Activated B cell treated with CpG ODN at 0.5 μM for 24 hours (primary cell): ENCODE data around the gene WDR5B. TPM values are rescaled to one million over a fixed set of nuclear protein-coding genes. Genes with fewer than 3 reads are reported as not detected.
"Not testable (repeated sequence)": the region's sequence is repeated elsewhere in the genome, so short reads cannot be mapped to it uniquely, and the experiment has no call there.

Experiments used
- ATAC-seq: fragments of 200-7000 bp; cut with Tn5 transposase; one replicate; pipeline ENCODE4 v1.10.0; 2021; ENCODE audit warnings: low read depth, mild to moderate bottlenecking, moderate library complexity
- CTCF ChIA-PET: fragments of 350-600 bp; sonication (Branson Sonifier 250); formaldehyde crosslinking; loops from one replicate; lab custom pipeline; 2021; ENCODE audit warnings: antibody characterized with exemption; lab: Charles Lee
- POLR2A ChIA-PET: fragments of 350-600 bp; sonication (Branson Sonifier 250); formaldehyde crosslinking; loops from one replicate; lab custom pipeline; 2021; ENCODE audit warnings: antibody characterized with exemption; lab: Charles Lee
- DNase-seq: peaks from one replicate; pipeline ENCODE4 v3.0.0; 2022
- H3K27ac Mint-ChIP-seq: one replicate; pipeline ENCODE4 v1.8.0; 2020; ENCODE audit warnings: mixed read lengths
- H3K27me3 Mint-ChIP-seq: one replicate; pipeline ENCODE4 v1.8.0; 2021; ENCODE audit warnings: mixed read lengths
- H3K36me3 Mint-ChIP-seq: one replicate; pipeline ENCODE4 v1.8.0; 2021; ENCODE audit warnings: low read depth, mixed read lengths
- H3K4me1 Mint-ChIP-seq: one replicate; pipeline ENCODE4 v1.8.0; 2021; ENCODE audit warnings: mixed read lengths
- H3K4me3 Mint-ChIP-seq: one replicate; pipeline ENCODE4 v1.8.0; 2020; ENCODE audit warnings: mild to moderate bottlenecking, mixed read lengths
- H3K9me3 Mint-ChIP-seq: one replicate; pipeline ENCODE4 v1.8.0; 2020; ENCODE audit warnings: mixed read lengths
- CTCF ChIP-seq: fragments of 200-600 bp; IDR thresholded peaks from one replicate; pipeline ENCODE4 v1.8.0; 2022; ENCODE audit warnings: antibody characterized with exemption, mild to moderate bottlenecking
- intact Hi-C: fragments of 100-400 bp; cut with micrococcal nuclease; formaldehyde crosslinking; loops from one replicate; pipeline ENCODE4 v1.15.1; 2024
- total RNA-seq: library from RNA; stranded (reverse); gene quantifications from 2 replicates; pipeline ENCODE4 v1.2.3, GENCODE V29; 2022

WDR5B gene
- total RNA-seq, 1 donor from 2014 or later: 8.0 TPM

DNA sequence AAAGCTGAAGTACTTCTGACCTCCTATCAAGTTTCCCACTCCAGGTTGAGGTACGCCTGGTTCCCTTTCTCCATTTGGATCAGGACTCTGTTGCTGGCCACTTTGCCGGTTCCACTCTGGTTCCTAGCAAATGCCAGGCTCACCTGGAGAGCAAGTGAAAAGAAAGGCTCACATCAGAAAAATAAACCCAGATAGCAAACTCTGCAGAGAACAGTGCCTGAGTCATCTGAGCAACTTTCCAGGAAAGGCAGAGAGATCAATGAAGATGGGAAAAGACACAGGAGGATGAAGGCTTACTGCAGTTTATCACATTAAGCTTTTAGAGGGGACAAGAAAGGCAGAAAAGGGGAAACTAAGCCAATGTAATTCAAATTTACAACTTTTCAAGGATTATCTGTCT lies 41.8 kb upstream of the WDR5B start:
- no peaks in the 10 kb centered on the region for H3K27me3 Mint-ChIP-seq
- H3K36me3 Mint-ChIP-seq: peaks cover 89% of the 10 kb centered on the region
- H3K9me3 Mint-ChIP-seq: no peaks in the 10 kb centered on the region
- ChIA-PET POLR2A (no interaction called here), CTCF (interaction anchor here (0.7 to 2.1 kb wide), 4 partner anchors 65 to 221 kb away, joined by 3 to 13 read pairs (median 6); no protein-coding TSS in a partner anchor)
- H3K4me1 Mint-ChIP-seq: peaks cover 10% of the 10 kb centered on the region
- no peak overlapping the region for H3K27ac Mint-ChIP-seq
- no peak overlapping the region for H3K4me3 Mint-ChIP-seq
- ATAC-seq: no peak
- TF ChIP-seq CTCF: no peak
- no peak for DNase-seq
- intact Hi-C loops: loop anchor here (5.0 kb wide), 2 partner anchors 220 to 570 kb away; partner anchors contain the start of gene SEMA5B

DNA sequence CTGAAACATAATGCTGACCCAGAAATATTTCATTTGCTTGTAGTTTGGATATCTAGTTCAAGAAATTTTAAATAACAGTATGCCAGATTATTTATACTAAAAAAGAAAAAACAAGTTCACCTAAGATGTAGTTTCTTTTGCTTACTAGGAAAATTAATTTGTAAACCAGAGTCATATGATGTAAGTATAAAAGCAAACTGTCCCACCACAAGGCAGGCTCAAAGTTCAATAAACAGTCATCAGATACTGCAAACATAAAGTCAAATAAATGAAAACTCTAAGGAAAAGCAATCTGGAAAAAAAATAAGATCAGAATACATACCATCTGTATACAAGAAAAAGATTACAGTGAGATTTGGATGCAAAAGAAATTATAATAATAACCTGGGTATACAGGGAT lies 40.2 kb upstream of the WDR5B start:
- Mint-ChIP-seq H3K27me3 (no peaks in the 10 kb centered on the region), H3K4me1 (peaks cover 10% of the 10 kb centered on the region), H3K36me3 (peaks cover 84% of the 10 kb centered on the region), H3K4me3 (no peak overlapping the region), H3K9me3 (no peaks in the 10 kb centered on the region), H3K27ac (no peak overlapping the region)
- DNase-seq: no peak
- no peak for ATAC-seq
- no peak for TF ChIP-seq CTCF
- intact Hi-C loops: loop anchor here (5.0 kb wide), 2 partner anchors 221 to 571 kb away; partner anchors contain the start of gene SEMA5B
- ChIA-PET CTCF (interaction anchor here (1.0 kb wide), 1 partner anchor 62 kb away, joined by 3 read pairs; no protein-coding TSS in a partner anchor), POLR2A (no interaction called here)

DNA sequence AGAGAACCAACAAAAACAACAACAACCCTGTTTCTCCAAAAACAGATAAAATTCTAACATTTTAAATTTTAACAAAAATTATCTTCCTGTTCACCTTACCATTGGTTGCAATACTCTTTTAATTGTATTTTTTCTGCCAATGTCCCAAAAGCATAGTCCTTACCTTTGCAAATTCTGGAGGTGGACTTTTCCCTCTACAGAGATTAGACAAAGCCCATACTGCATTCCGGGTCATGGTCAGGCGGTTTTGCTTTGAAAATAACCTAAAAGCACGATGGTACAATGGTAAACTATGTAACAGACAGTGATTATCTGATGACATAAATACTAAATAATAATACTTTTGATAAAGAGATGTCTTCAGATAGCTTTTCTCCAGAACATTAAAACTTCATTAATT lies 35.5 kb upstream of the WDR5B start:
- H3K4me1 Mint-ChIP-seq: peaks cover 14% of the 10 kb centered on the region
- no peak for ATAC-seq
- H3K36me3 Mint-ChIP-seq: peaks cover 88% of the 10 kb centered on the region
- intact Hi-C loops: no loop called here
- CTCF ChIA-PET: no interaction called here
- no peak for TF ChIP-seq CTCF
- POLR2A ChIA-PET: no interaction called here
- H3K9me3 Mint-ChIP-seq: no peaks in the 10 kb centered on the region
- H3K27ac Mint-ChIP-seq: no peak overlapping the region
- H3K4me3 Mint-ChIP-seq: no peak overlapping the region
- no peak for DNase-seq
- H3K27me3 Mint-ChIP-seq: no peaks in the 10 kb centered on the region

DNA sequence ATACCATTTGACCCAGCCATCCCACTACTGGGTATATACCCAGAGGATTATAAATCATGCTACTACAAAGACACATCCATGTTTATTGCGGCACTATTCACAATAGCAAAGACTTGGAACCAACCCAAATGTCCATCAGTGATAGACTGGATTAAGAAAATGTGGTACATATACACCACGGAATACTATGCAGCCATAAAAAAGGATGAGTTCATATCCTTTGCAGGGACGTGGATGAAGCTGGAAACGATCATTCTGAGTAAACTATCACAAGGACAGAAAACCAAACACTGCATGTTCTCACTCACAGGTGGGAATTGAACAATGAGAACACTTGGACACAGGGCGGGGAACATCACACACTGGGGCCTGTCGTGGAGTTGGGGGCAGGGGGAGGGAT lies 32.4 kb upstream of the WDR5B start:
- CTCF ChIA-PET, ATAC-seq, H3K4me3 Mint-ChIP-seq, DNase-seq, H3K9me3 Mint-ChIP-seq, intact Hi-C loops, H3K27ac Mint-ChIP-seq, H3K27me3 Mint-ChIP-seq, POLR2A ChIA-PET: not testable (repeated sequence)
- H3K36me3 Mint-ChIP-seq: peaks cover 93% of the 10 kb centered on the region
- peaks cover 12% of the 10 kb centered on the region for H3K4me1 Mint-ChIP-seq

DNA sequence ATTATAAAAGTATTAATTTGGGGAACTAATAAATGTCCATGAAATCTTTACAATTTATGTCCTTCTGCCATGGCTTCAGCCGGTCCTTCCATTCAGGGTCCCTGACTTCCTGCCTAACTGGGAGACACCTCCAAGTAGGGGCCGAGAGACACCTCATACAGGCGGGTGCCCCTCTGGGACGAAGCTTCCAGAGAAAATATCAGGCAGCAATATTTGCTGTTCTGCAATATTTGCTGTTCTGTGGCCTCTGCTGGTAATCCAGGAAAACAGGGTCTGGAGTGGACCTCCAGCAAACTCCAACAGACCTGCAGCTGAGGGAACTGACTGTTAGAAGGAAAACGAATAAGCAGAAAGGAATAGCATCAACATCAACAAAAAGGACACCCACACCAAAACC lies 28.6 kb upstream of the WDR5B start:
- H3K4me3 Mint-ChIP-seq, intact Hi-C loops, H3K27me3 Mint-ChIP-seq, H3K27ac Mint-ChIP-seq, DNase-seq, ATAC-seq, CTCF ChIA-PET, H3K9me3 Mint-ChIP-seq: not testable (repeated sequence)
- POLR2A ChIA-PET: interaction anchor here (0.6 kb wide), 1 partner anchor 190 kb away, joined by 7 read pairs; no protein-coding TSS in a partner anchor
- Mint-ChIP-seq H3K36me3 (peaks cover 98% of the 10 kb centered on the region), H3K4me1 (peaks cover 12% of the 10 kb centered on the region)

GRCh38 chr3:122443762-122444490 lies 28.1 kb upstream of the WDR5B start:
- Mint-ChIP-seq H3K4me1 (peaks cover 12% of the 10 kb centered on the region), H3K36me3 (peaks cover 98% of the 10 kb centered on the region)
- DNase-seq, ATAC-seq, H3K27ac Mint-ChIP-seq, H3K4me3 Mint-ChIP-seq, POLR2A ChIA-PET, H3K9me3 Mint-ChIP-seq, CTCF ChIA-PET, intact Hi-C loops, H3K27me3 Mint-ChIP-seq: not testable (repeated sequence)
